Measurements from ENCODE around the gene ASPG. TPM values are rescaled to one million over a fixed set of nuclear protein-coding genes. Genes with fewer than 3 reads are reported as not detected.

Gene ASPG
- total RNA-seq, 1 experiment from 2014 or later = not detected

DNA sequence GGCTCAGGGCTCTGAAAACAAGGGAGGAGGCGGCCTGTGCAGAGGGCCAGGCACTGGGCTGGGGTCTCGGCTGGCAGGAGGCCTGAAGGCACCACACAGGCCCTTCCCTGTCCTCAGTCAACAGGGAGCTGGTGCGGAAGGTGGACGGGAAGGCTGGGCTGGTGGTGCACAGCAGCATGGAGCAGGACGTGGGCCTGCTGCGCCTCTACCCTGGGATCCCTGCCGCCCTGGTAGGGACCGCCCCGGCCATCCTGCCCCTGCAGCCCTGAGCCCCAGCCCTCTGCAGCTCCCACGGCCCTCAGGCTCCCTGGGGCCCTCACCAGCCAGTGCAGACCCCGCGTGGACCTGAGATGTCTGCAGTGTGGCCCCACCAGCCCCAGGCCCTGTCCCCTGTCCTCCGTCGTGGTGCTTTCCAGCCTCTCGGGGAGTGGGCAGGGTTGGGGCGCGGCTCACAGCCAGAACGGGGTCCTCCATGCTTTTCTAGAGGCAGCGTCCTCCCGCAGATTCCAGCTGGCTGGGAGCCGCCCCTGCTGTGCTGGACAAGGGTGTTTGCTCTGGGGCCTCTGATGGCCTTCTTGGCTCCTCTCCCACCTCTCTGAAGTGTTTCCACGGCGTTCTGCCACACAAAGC lies 18.1 kb downstream of the ASPG start:
- no peak overlapping the region for H2AFZ ChIP-seq
- BruUV-seq (replicated peaks) = no TSS peak
- intact Hi-C loops (cut with micrococcal nuclease; ENCODE audit: unreplicated experiment) = no loop called here
- H3K36me3 ChIP-seq (ENCODE audit: low read depth) = no peaks in the 10 kb centered on the region
- H3K9me2 ChIP-seq (ENCODE audit: insufficient read depth) = no peaks in the 10 kb centered on the region
- H3F3A ChIP-seq (ENCODE audit: insufficient read depth, low read depth) = no peaks in the 10 kb centered on the region
- H3K27ac ChIP-seq = no peak overlapping the region
- no peaks in the 10 kb centered on the region; the same call in 1 of the 2 replicates for H4K20me1 ChIP-seq (ENCODE audit: insufficient read depth)
- ChIA-PET POLR2A (ENCODE audit: unreplicated experiment) (no interaction called here), CTCF (no interaction called here)
- no peaks in the 10 kb centered on the region for H3K79me2 ChIP-seq (ENCODE audit: low read depth)
- TF ChIP-seq CTCF (conservative IDR thresholded peaks at IDR 0.05) (no peak), EZH2 (IDR thresholded peaks at IDR 0.05; ENCODE audit: low read depth) (no peak)
- DNase-seq = no peak
- no peak overlapping the region for H3K4me2 ChIP-seq
- H3K27me3 ChIP-seq (ENCODE audit: insufficient read depth, low read depth) = no peaks in the 10 kb centered on the region
- no peak overlapping the region for H3K4me3 ChIP-seq
- H3K4me1 ChIP-seq (replicated peaks; ENCODE audit: insufficient read depth) = peaks cover 15% of the 10 kb centered on the region; the same call in 1 of the 2 replicates
- H3K9me3 ChIP-seq (ENCODE audit: insufficient read depth, low read depth) = no peaks in the 10 kb centered on the region

GRCh38 chr14:104104076-104104901 lies 18.8 kb downstream of the ASPG start:
- Histone ChIP-seq H3K27ac (no peak overlapping the region), H2AFZ (no peak overlapping the region), H3K36me3 (ENCODE audit: low read depth) (no peaks in the 10 kb centered on the region), H3K9me2 (ENCODE audit: insufficient read depth) (no peaks in the 10 kb centered on the region), H3K4me3 (no peak overlapping the region), H3K4me2 (no peak overlapping the region), H3K27me3 (ENCODE audit: insufficient read depth, low read depth) (no peaks in the 10 kb centered on the region), H3K9me3 (ENCODE audit: insufficient read depth, low read depth) (no peaks in the 10 kb centered on the region), H3K79me2 (ENCODE audit: low read depth) (no peaks in the 10 kb centered on the region), H3K4me1 (replicated peaks; ENCODE audit: insufficient read depth) (peaks cover 18% of the 10 kb centered on the region; the same call in 1 of the 2 replicates), H3F3A (ENCODE audit: insufficient read depth, low read depth) (no peaks in the 10 kb centered on the region), H4K20me1 (ENCODE audit: insufficient read depth) (no peaks in the 10 kb centered on the region; the same call in 1 of the 2 replicates)
- intact Hi-C loops (cut with micrococcal nuclease; ENCODE audit: unreplicated experiment) = no loop called here
- no TSS peak for BruUV-seq (replicated peaks)
- CTCF ChIA-PET = no interaction called here
- POLR2A ChIA-PET (ENCODE audit: unreplicated experiment) = no interaction called here
- DNase-seq = no peak
- TF ChIP-seq CTCF (conservative IDR thresholded peaks at IDR 0.05) (no peak), EZH2 (IDR thresholded peaks at IDR 0.05; ENCODE audit: low read depth) (no peak)

GRCh38 chr14:104105071-104105821 lies 19.7 kb downstream of the ASPG start:
- ChIA-PET POLR2A (ENCODE audit: unreplicated experiment) (no interaction called here), CTCF (no interaction called here)
- Histone ChIP-seq H3F3A (ENCODE audit: insufficient read depth, low read depth) (no peaks in the 10 kb centered on the region), H3K79me2 (ENCODE audit: low read depth) (no peaks in the 10 kb centered on the region), H3K9me2 (ENCODE audit: insufficient read depth) (no peaks in the 10 kb centered on the region), H3K27ac (no peak overlapping the region), H3K4me2 (no peak overlapping the region), H3K27me3 (ENCODE audit: insufficient read depth, low read depth) (no peaks in the 10 kb centered on the region), H2AFZ (no peak overlapping the region), H3K9me3 (ENCODE audit: insufficient read depth, low read depth) (no peaks in the 10 kb centered on the region), H3K4me3 (no peak overlapping the region), H4K20me1 (ENCODE audit: insufficient read depth) (no peaks in the 10 kb centered on the region; the same call in 1 of the 2 replicates), H3K4me1 (replicated peaks; ENCODE audit: insufficient read depth) (peaks cover 18% of the 10 kb centered on the region; the same call in 1 of the 2 replicates), H3K36me3 (ENCODE audit: low read depth) (no peaks in the 10 kb centered on the region)
- TF ChIP-seq CTCF (conservative IDR thresholded peaks at IDR 0.05) (no peak), EZH2 (IDR thresholded peaks at IDR 0.05; ENCODE audit: low read depth) (no peak)
- DNase-seq = no peak
- BruUV-seq (replicated peaks) = no TSS peak
- intact Hi-C loops (cut with micrococcal nuclease; ENCODE audit: unreplicated experiment) = no loop called here

Measured in PC-9 (cell line).